ENCODE results near the gene SLC25A45. TPM values are rescaled to one million over a fixed set of nuclear protein-coding genes. Genes with fewer than 3 reads are reported as not detected.
A peak's percentile ranks its signal among the peaks of the same experiment; 100 is the strongest.
"Not testable (repeated sequence)": the region's sequence is repeated elsewhere in the genome, so short reads cannot be mapped to it uniquely, and the experiment has no call there.

SLC25A45 gene
- total and polyA plus RNA-seq, 5 donors: 5.5 to 7.7 (median 7.1) TPM

DNA sequence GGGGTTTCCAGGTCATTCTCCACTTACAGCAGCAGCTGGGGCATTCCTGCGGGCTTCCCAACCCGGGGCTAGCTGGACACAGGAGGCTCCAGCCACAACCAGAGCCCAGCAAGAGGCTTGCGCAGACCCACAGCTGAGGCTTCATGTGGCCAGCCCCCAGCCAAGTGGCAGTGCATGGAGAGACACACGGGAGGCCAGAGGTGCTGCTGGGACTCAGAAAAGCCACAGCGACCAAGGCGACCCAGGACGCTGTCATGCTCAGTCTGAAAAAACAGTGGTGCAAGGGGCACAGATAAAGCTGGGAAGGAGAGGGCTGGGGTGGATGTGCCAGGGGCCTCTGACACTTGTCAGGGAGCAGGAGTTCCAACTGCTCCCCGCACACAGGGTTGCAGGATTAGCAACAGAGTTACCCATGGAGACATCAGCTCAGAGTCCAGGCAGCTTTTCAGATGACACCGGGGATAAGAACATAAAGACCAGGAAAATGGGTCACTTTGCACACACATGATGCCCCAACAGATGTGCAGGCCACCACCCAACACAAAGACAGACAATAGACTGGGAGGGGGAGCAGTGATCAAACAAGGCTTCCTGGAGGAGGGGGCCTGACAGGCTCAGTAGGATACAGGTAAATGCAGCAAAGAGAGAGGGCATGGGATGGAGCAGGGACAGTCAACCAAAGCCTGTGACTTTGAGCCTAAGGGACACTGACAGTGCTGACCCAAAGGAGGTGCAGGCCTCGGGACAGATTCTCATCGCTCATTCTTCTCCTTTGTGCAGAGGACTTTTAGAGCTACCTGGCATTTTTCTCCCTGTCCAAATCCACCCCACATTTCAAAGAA, 33.3 kb upstream of the SLC25A45 start:
- intact Hi-C loops (cut with DNase I): loop anchor here in 2 of 4 donors (5.0 kb wide), 2 partner anchors 92 to 97 kb away; no protein-coding TSS in a partner anchor
- DNase-seq: peak in 2 of 3 donors; percentile 15 to 43
- Histone ChIP-seq H3K4me1 (ENCODE audit: control insufficient read depth, insufficient read depth, low read length) (peaks cover 16% of the 10 kb centered on the region), H3K9me3 (ENCODE audit: control insufficient read depth, low read length) (no peaks in the 10 kb centered on the region), H3K27ac (ENCODE audit: low read length) (peak overlapping the region; percentile 9), H3K27me3 (ENCODE audit: control insufficient read depth, insufficient read depth) (no peaks in the 10 kb centered on the region), H3K4me3 (ENCODE audit: low read length) (no peak overlapping the region)
- 60% methylated on average over 11 of the region's 11 CpGs for WGBS
- no peak for ATAC-seq

DNA sequence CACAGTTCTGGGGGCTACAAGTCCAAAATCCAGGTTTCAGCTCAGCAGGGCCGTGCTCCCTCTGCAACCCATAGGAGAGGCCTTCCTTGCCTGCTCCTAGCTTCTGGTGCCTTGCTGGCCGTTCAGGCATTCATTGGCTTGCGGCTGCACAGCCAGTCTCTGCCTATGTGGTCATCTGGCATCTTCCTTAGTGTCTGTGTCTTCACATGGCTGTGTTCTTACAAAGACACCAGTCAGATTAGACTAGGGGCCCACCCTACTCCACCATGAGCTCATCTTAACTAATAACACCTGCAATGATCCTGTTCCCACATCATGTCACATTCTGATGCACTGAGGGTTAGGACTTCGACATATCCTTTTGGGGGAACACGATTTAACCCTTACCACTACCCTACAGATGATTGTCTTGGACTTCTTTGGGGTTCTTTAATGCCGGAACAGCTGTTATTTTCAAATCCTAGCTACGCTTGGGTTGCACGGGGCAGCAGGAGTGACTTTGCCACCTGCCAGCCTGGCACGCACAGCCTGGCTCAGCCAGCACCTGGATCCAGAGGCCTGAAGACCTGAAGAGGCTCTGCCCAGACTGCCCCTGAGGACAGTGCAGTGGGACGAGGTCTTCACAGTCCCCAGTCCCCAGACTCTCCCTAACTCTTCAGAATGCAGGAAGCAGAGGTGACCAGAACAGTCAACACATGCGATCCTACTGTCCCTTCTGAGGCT, 32.5 kb upstream of the SLC25A45 start:
- DNase-seq: peak in 2 of 3 donors; percentile 14 to 26
- WGBS: 80% methylated on average over 11 of the region's 11 CpGs

GRCh38 chr11:65413077-65413664, 30.7 kb upstream of the SLC25A45 start:
- H3K4me1 ChIP-seq (ENCODE audit: control insufficient read depth, insufficient read depth, low read length); ATAC-seq; H3K9me3 ChIP-seq (ENCODE audit: control insufficient read depth, low read length); H3K27me3 ChIP-seq (ENCODE audit: control insufficient read depth, insufficient read depth); H3K27ac ChIP-seq (ENCODE audit: low read length); H3K4me3 ChIP-seq (ENCODE audit: low read length); intact Hi-C loops (cut with DNase I): not testable (repeated sequence)
- DNase-seq: peak in 1 of 3 donors; percentile 42
- WGBS: 82% methylated on average over 15 of the region's 15 CpGs

More for the DNA sequence above, 32.5 kb upstream of the SLC25A45 start:
- intact Hi-C loops (cut with DNase I): loop anchor here in 2 of 4 donors (5.0 kb wide), 2 partner anchors 92 to 97 kb away; no protein-coding TSS in a partner anchor
- H3K9me3 ChIP-seq (ENCODE audit: control insufficient read depth, low read length): no peaks in the 10 kb centered on the region
- ATAC-seq: no peak
- H3K27ac ChIP-seq (ENCODE audit: low read length): no peak overlapping the region
- H3K27me3 ChIP-seq (ENCODE audit: control insufficient read depth, insufficient read depth): no peaks in the 10 kb centered on the region
- H3K4me3 ChIP-seq (ENCODE audit: low read length): no peak overlapping the region
- H3K4me1 ChIP-seq (ENCODE audit: control insufficient read depth, insufficient read depth, low read length): peaks cover 13% of the 10 kb centered on the region

- Histone ChIP-seq H3K27me3 (ENCODE audit: control insufficient read depth, insufficient read depth) (no peaks in the 10 kb centered on the region), H3K4me3 (ENCODE audit: low read length) (no peak overlapping the region), H3K27ac (ENCODE audit: low read length) (peak overlapping the region; percentile 31), H3K4me1 (ENCODE audit: control insufficient read depth, insufficient read depth, low read length) (peaks cover 6% of the 10 kb centered on the region), H3K9me3 (ENCODE audit: control insufficient read depth, low read length) (no peaks in the 10 kb centered on the region)
- peak; percentile 11 to 55 (median 48) for DNase-seq
- no peak for ATAC-seq
- intact Hi-C loops (cut with DNase I): no loop called here
- 62% methylated on average over 24 of the region's 24 CpGs for WGBS
These were observed 30.0 kb upstream of the SLC25A45 start for GRCh38 chr11:65412271-65413076.

DNA sequence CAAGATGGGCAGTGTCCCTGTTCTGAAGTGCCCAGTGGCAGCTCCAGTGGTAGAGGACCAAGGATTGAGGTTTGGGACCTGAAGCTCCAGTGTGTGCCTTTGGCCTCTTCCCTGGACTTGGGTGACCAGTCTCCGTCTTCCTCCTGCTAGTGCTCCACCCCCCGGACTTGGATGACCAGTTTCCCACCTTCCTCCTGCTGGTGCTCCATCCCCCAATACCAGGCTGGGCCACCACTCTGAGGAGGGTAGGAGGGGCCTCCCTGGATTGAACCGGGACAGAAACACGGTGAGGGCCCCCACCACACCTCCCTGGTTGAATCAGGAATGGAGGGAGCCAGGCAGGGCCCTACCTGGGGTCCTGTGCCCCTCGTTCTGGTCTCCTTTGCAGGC, 29.2 kb upstream of the SLC25A45 start:
- Histone ChIP-seq H3K27ac (ENCODE audit: low read length) (no peak overlapping the region), H3K4me1 (ENCODE audit: control insufficient read depth, insufficient read depth, low read length) (peaks cover 2% of the 10 kb centered on the region), H3K9me3 (ENCODE audit: control insufficient read depth, low read length) (no peaks in the 10 kb centered on the region), H3K4me3 (ENCODE audit: low read length) (no peak overlapping the region), H3K27me3 (ENCODE audit: control insufficient read depth, insufficient read depth) (no peaks in the 10 kb centered on the region)
- intact Hi-C loops (cut with DNase I): no loop called here
- WGBS: 66% methylated on average over 5 of the region's 5 CpGs
- ATAC-seq (no peak), DNase-seq (peak in 1 of 3 donors; percentile 11)

DNA sequence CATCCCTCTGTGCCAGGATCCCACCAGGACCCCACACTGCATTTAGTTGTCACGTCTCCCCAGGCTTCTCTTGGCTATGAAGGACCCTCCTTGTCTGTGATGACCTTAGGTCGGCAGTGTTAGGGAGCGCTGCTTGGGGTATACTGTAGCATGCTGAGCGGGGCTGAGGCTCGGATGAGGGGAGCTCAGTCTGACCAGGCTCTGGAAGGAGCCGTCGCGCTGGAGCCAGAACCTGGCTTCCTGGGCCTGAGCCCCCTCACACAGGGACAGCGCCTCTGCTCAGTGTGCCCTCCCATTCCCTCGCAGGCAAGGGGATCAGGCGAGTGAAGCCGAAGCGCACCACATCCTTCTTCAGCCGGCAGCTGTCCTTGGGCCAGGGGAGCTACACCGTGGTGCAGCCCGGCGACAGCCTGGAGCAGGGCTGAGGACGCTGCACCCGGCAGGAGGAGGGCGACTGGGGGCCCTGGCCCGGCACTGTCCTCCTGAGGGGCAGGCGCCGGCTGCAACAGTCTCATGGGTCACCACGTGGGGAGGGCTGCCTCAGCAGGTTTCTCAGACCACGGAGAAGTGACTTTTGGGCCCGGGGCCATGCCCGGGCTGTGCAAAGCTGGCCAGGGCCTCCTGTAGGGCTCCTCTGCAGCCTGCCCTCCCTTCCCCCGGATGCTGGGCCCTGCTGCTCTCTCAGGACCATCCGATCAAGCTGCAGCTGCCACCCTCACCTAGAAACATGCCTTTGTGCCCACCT, 28.7 kb upstream of the SLC25A45 start:
- ATAC-seq (peak in 1 of 2 donors; percentile 16), DNase-seq (peak in 2 of 3 donors; percentile 11 to 39)
- 85% methylated on average over 29 of the region's 29 CpGs for WGBS
- Histone ChIP-seq H3K9me3 (ENCODE audit: control insufficient read depth, low read length) (no peaks in the 10 kb centered on the region), H3K27ac (ENCODE audit: low read length) (no peak overlapping the region), H3K4me1 (ENCODE audit: control insufficient read depth, insufficient read depth, low read length) (peaks cover 2% of the 10 kb centered on the region), H3K4me3 (ENCODE audit: low read length) (no peak overlapping the region), H3K27me3 (ENCODE audit: control insufficient read depth, insufficient read depth) (no peaks in the 10 kb centered on the region)
- intact Hi-C loops (cut with DNase I): no loop called here

GRCh38 chr11:65404638-65405339, 22.3 kb upstream of the SLC25A45 start:
- ATAC-seq: peak; percentile 28 to 38
- WGBS: 86% methylated on average over 24 of the region's 24 CpGs
- H3K27me3 ChIP-seq (ENCODE audit: control insufficient read depth, insufficient read depth): no peaks in the 10 kb centered on the region
- no peaks in the 10 kb centered on the region for H3K4me1 ChIP-seq (ENCODE audit: control insufficient read depth, insufficient read depth, low read length)
- H3K4me3 ChIP-seq (ENCODE audit: low read length): no peak overlapping the region
- no peak overlapping the region for H3K27ac ChIP-seq (ENCODE audit: low read length)
- intact Hi-C loops (cut with DNase I): no loop called here
- H3K9me3 ChIP-seq (ENCODE audit: control insufficient read depth, low read length): no peaks in the 10 kb centered on the region
- DNase-seq: peak in 2 of 3 donors; percentile 59 to 70

DNA sequence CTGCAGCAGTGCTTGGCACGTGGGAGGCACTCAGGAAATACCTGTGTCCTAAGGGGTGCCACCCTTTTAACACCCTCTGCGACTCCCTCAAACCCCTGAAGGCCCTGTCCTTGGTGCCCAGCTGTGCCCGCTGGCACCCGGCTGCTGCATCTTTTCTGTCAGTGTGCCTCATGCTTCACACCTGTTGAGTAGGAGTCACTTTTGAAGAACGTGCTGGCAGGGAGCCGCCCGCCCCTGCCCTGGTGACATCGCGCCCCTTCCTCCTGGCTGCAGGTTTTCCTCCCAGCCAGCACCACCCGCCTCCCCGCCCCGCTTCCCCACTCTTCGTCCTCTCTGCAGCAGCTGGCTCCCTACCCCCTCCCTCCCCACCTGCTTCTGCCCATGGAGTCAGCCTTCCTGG, 21.8 kb upstream of the SLC25A45 start:
- no peak overlapping the region for H3K27ac ChIP-seq (ENCODE audit: low read length)
- intact Hi-C loops (cut with DNase I): no loop called here
- H3K27me3 ChIP-seq (ENCODE audit: control insufficient read depth, insufficient read depth): no peaks in the 10 kb centered on the region
- no peak overlapping the region for H3K4me3 ChIP-seq (ENCODE audit: low read length)
- DNase-seq: peak in 1 of 3 donors; percentile 25
- H3K4me1 ChIP-seq (ENCODE audit: control insufficient read depth, insufficient read depth, low read length): no peaks in the 10 kb centered on the region
- 73% methylated on average over 13 of the region's 13 CpGs for WGBS
- ATAC-seq: no peak
- H3K9me3 ChIP-seq (ENCODE audit: control insufficient read depth, low read length): no peaks in the 10 kb centered on the region

- H3K4me3 ChIP-seq (ENCODE audit: low read length): no peak overlapping the region
- H3K27ac ChIP-seq (ENCODE audit: low read length): peak overlapping the region; percentile 1
- H3K4me1 ChIP-seq (ENCODE audit: control insufficient read depth, insufficient read depth, low read length): no peaks in the 10 kb centered on the region
- ATAC-seq: peak; percentile 15 to 27
- H3K27me3 ChIP-seq (ENCODE audit: control insufficient read depth, insufficient read depth): no peaks in the 10 kb centered on the region
- WGBS: 62% methylated on average over 12 of the region's 12 CpGs
- peak in 1 of 3 donors; percentile 44 for DNase-seq
- no peaks in the 10 kb centered on the region for H3K9me3 ChIP-seq (ENCODE audit: control insufficient read depth, low read length)
- intact Hi-C loops (cut with DNase I): no loop called here
These were observed 21.2 kb upstream of the SLC25A45 start for GRCh38 chr11:65403607-65404121.

Measured in right cardiac atrium (tissue), 5 donors.